PC-9 (cell line): Measurements from ENCODE around the gene EVL.

ENCODE experiments used
- EZH2 ChIP-seq: fragments of 200-600 bp; sonication (generic); IDR thresholded peaks from 2 replicates; pipeline ENCODE4 v1.8.0; 2017; ENCODE audit warnings: antibody characterized with exemption, low read depth
- TF ChIP-seq, protein P1 (sequence below): fragments of 200-600 bp; sonication (generic); conservative IDR thresholded peaks from 2 replicates; pipeline ENCODE4 v1.6.1; 2017; ENCODE audit warnings: mixed run types, antibody characterized with exemption, mild to moderate bottlenecking, moderate library complexity

DNA sequence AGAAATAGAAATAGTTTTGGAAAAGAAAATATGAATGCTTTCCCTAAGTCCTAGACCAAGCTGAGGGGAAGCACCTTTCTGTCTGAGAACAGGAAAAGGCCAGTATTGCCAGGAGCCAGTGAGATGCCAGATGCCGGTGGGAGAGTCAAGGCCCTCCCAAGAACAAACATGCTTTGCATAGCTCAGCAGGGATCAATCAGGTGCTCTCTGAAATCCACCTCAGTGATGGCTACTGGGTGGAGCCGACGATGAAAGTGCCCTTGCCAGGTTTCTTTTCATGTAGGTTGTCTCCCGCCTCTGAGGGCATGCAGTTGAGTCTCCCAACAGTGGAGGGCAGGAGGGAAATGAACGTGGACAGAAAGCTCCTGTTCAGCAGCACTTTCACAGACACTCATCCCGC lies 66.0 kb downstream of the EVL start:
- TF ChIP-seq, protein P1, sequence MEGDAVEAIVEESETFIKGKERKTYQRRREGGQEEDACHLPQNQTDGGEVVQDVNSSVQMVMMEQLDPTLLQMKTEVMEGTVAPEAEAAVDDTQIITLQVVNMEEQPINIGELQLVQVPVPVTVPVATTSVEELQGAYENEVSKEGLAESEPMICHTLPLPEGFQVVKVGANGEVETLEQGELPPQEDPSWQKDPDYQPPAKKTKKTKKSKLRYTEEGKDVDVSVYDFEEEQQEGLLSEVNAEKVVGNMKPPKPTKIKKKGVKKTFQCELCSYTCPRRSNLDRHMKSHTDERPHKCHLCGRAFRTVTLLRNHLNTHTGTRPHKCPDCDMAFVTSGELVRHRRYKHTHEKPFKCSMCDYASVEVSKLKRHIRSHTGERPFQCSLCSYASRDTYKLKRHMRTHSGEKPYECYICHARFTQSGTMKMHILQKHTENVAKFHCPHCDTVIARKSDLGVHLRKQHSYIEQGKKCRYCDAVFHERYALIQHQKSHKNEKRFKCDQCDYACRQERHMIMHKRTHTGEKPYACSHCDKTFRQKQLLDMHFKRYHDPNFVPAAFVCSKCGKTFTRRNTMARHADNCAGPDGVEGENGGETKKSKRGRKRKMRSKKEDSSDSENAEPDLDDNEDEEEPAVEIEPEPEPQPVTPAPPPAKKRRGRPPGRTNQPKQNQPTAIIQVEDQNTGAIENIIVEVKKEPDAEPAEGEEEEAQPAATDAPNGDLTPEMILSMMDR: no peak
- TF ChIP-seq EZH2: no peak
